GM18508 (cell line): ENCODE results near the gene PDE11A.
"Not testable (repeated sequence)": the region's sequence is repeated elsewhere in the genome, so short reads cannot be mapped to it uniquely, and the experiment has no call there.

ENCODE experiments used
- ATAC-seq: cut with Tn5 transposase; IDR thresholded peaks from one replicate; pipeline ENCODE4 v1.9.1; 2021; ENCODE audit warnings: moderate number of reproducible peaks; ENCODE audit not compliant: insufficient read depth, unreplicated experiment

Gene PDE11A

GRCh38 chr2:178016612-178017011 is 56.0 kb downstream of the PDE11A start:
- ATAC-seq, result no peak

DNA sequence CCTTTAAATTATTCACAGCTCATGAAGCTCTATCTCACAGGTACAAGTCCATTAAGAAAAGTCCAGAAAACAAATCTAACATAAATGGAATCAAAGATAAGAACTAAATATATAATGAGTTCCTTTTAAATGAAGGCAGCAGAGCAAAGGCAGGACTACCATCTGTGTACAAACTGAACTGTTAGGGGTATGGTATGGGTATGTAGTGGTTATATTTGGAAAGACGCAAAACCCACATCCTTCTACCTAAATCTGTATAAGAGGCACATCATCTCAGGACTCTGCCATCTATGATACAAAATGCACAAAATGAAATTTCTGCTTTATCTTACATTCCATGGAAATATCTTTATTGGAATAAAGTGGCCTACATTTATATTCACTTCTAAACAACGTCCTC is 59.9 kb downstream of the PDE11A start:
- ATAC-seq, result no peak

DNA sequence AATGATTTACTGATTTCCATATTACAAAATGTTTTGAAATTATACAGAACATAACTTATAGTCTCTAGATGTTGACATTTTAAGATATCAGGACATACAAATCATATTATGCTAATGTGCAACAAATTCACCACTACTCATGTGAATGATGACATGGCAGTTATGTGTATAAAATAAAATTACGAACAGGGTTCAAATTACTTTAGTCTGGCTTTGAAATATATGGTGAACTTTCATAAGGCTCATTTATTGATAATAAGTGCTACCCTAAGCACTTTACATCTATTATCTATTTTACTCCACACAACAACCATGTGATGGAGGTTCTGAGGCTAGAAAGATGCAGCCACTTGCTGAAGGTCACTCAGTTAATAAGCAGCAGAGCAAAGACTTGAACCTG is 62.8 kb downstream of the PDE11A start:
- ATAC-seq, result no peak

- ATAC-seq, result no peak
These were observed 63.8 kb downstream of the PDE11A start for GRCh38 chr2:178008636-178009289.

DNA sequence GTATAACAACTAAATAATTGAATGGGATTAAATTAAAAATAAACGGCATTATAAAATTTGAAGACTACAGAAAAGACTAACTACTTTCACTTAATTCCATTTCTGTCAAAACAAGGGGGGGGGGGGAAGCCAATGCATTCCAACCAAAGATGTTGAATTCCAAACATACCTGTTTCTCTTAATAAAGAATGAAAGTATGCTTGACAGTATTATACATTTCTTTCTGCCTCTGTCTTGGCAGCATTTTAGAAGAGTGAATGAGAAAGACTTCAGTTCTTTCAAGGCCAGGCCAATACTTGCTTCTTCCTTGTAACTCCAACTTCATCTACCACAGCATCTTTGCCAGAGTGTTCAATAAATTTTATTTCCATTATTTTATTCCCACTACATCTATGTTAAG is 65.9 kb downstream of the PDE11A start:
- no peak for ATAC-seq

DNA sequence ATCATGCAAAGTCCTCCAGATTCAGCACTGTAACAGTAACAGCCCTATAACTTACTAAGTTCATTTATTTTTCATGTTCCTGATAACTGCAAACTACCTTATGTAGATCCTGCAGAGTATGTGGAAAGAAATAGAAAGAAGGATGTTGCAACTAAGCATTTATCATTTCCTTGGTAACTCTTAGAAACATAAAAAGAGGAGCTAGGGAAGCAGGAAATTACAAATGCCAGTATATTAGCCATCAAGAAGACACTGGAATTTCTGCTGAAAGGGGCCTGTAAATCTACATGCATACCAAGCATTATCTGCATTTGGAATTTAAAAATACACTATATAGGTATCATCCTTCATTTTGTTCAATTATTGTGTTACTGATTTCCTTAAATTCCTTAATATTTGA is 66.8 kb downstream of the PDE11A start:
- ATAC-seq, result no peak

GRCh38 chr2:178002038-178002437 is 70.5 kb downstream of the PDE11A start:
- ATAC-seq, result no peak

GRCh38 chr2:177998996-177999395 is 73.6 kb downstream of the PDE11A start:
- no peak for ATAC-seq

GRCh38 chr2:177998006-177998405 is 74.6 kb downstream of the PDE11A start:
- no peak for ATAC-seq

- no peak for ATAC-seq
These were observed 79.6 kb downstream of the PDE11A start for GRCh38 chr2:177992992-177993391.

- ATAC-seq, result no peak
These were observed 83.3 kb downstream of the PDE11A start for GRCh38 chr2:177989029-177989885.

GRCh38 chr2:177984749-177985148 is 87.8 kb downstream of the PDE11A start:
- no peak for ATAC-seq

DNA sequence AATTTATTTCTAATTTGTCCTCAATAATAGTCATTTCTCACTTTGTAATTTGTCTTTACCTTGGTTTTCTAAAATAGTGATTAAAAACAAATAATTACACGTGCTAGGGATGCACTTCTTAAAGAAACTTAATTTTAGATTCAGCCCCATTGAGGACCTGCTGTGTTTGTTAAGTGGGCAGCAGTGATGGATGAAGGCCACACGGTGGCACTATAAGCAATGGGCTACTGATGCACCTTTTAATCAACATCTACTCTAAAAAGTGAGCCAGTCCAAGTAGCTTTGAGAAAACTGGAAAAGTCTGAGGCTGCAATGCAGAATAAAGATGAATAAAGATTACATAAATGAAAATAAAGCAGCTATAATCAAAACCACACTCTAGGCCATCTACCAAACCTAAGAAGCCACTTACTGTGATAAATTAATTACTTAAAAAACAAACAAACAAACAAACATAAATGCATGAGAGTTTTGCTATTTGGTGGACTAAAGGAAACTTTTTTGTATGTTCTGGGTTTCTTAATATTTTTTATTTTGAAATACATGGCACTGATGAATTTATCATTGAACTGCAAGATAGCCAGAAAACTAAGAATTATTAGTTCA is 89.3 kb downstream of the PDE11A start:
- ATAC-seq, result no peak

DNA sequence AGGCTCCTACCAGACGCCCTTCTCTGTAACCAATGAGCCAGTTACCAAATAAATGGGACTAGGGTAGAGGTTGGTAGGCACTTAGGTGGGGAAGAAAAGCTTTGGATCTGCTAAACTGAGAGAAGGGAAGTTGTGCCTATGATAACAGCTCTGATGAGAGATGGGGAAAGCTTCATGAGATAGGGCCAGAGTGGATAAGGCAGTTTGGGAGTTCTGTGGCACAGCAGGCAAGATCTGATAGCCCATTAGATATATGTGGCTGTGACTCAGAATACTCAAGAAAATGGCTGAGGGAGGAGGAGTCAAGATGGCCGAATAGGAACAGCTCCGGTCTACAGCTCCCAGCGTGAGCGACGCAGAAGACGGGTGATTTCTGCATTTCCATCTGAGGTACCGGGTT is 99.8 kb downstream of the PDE11A start:
- no peak for ATAC-seq

DNA sequence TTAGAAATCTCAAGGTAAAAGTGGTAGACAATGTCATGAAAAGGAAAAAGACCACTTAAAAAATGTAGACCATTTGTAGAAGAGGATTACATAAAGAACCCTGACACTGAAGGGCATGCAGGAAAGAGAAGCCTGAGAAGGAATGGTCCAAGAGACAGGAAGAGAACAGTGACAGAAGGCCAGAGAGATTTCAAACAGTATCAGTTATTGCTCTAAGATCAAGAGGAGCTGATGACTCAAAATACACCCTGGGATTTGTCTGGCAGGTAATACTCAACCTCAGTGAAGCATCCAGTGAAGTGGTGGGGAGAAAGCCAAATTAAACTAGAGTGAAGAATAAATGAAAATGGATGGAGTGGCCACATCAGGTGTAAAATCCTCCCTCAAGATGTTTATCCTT is 100.5 kb downstream of the PDE11A start:
- ATAC-seq, result no peak

DNA sequence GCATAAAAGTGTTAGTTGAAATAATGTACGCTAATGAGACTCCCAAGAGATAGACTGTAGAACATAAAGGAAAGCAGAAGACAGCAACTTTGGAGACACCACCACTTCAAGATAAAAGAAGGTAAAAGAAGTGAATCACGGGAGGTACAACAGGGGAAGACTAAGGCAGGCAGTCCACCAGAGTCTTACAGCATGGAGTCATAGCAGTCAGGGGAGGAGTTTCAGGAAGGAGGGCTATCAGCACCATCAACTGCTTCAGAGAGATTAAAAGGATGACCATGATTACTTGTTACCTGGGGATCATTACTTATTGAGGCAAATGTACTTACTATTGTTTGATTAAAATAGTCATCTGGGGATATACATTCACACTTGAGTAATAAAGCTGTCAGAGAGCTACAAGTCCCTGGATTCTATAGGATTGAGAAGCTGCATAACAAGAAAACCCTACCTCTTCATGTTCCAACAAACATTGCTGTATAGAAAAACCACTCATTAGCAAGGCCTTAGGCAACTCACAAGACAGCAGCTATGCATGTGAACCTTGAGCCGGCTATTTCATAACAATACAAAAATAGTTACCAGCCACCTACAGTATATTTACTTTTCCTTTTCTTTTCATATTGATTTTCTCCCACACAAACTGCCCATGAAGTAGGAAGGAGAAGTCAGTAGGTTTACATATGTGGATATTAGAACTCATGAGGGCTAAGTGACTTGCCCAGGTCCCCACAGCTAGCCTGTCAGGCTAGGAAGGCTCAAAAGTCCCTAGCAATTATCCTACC is 101.7 kb downstream of the PDE11A start:
- ATAC-seq, result no peak

DNA sequence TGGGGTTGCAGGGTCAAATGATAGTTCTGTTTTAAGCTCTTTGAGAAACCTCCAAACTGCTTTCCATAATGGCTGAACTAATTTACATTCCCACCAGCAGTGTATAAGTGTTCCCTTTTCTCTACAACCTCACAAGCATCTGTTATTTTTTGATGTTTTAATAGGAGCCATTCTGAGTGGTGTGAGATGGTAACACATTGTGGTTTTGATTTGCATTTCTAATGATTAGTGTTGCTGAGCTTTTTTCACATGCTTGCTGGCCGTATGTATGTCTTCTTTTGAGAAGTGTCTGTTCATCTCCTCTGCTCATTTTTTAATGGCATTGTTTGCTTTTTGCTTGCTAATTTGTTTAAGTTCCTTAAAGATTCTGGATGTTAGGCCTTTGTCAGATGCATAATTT is 107.7 kb downstream of the PDE11A start:
- ATAC-seq, result no peak

GRCh38 chr2:177952151-177952550 is 120.4 kb downstream of the PDE11A start:
- ATAC-seq, result no peak

GRCh38 chr2:177947598-177947997 is 125.0 kb downstream of the PDE11A start:
- ATAC-seq, result not testable (repeated sequence)

DNA sequence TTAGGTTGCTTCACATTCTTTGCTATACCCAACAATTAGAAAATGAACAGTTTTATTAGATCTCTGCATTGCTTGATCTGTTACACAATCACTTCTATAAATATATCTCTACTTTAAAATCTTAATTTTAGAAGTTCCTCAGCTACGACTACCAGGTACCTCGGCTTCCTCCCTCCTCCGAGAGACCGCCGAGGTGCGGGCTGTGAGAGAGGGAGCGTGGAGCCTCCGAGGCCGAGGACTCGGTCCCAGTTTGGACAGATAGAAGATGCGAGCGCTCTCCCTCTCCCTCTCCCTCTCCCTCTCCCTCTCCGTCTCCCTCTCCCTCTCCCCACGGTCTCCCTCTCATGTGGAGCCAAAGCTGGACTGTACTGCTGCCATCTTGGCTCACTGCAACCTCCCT is 128.0 kb downstream of the PDE11A start:
- not testable (repeated sequence) for ATAC-seq

DNA sequence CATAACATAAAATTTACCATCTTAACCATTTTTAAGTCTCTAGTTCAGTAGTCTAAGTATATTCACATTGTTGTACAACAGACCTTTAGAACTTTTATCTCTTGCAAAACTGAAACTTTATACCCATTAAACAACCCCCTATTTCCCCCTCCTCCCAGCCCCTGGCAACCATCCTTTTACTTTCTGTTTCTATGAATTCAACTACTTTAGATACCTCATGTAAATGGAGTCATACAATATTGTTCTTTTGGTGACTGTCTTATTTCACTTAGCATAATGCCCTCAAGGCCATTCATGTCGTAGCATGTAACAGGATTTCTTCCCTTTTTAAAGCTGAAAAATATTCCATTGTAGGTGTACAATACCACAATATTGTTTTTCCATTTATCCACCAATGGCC is 129.8 kb downstream of the PDE11A start:
- no peak for ATAC-seq
